HEK293 (cell line): Measurements from ENCODE around the gene IQCF2.

Experiments
- ZNF16 ChIP-seq: fragments of 450-650 bp; formaldehyde crosslinking; IDR thresholded peaks from 2 replicates; pipeline ENCODE4 v1.5.1; 2016; ENCODE audit warnings: low read depth, missing biosample characterization, missing genetic modification characterization
- ZNF416 ChIP-seq: fragments of 450-650 bp; formaldehyde crosslinking; IDR thresholded peaks from 2 replicates; pipeline ENCODE4 v1.5.1; 2016; ENCODE audit warnings: missing biosample characterization, missing genetic modification characterization
- ZNF544 ChIP-seq: fragments of 450-650 bp; formaldehyde crosslinking; IDR thresholded peaks from 2 replicates; pipeline ENCODE4 v1.5.0; 2017; ENCODE audit warnings: missing biosample characterization, missing genetic modification characterization
- ZNF660 ChIP-seq: fragments of 450-650 bp; IDR thresholded peaks from 2 replicates; pipeline ENCODE4 v1.5.1; 2018; ENCODE audit warnings: missing biosample characterization, mild to moderate bottlenecking, missing genetic modification characterization

GRCh38 chr3:51904034-51904823 is 42.8 kb downstream of the IQCF2 start:
- no peak for TF ChIP-seq ZNF416 (tag by site-specific recombination)
- TF ChIP-seq ZNF16 (tag by site-specific recombination), result no peak
- no peak for TF ChIP-seq ZNF660 (tag by site-specific recombination)
- TF ChIP-seq ZNF544 (tag by site-specific recombination), result no peak
